Measurements from ENCODE around the gene CCDC92. TPM values are rescaled to one million over a fixed set of nuclear protein-coding genes. Genes with fewer than 3 reads are reported as not detected.

Gene CCDC92
- total RNA-seq, 4 donors from 2014 or later, result 6.5 to 17.1 (median 10.6) TPM

DNA sequence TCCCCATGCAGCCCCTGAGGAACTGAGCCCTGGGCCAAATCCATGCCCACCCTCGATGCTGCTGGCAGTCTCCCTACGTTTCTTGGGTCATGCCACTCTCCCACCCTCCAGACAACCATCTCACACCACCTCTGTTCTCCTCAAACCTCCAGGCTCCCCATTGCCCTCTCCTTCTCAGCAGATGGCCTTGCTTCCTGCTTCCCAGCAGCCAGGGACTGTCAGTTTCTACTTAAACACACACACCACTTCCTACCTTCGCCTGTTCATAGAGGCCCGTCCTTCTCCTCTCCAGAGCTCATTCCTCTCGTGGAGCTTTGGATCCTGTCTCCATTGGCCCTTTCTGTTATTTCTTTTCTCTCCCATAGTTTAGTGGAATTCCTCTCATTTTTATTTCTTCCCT, 27.5 kb upstream of the CCDC92 start:
- TF ChIP-seq, protein P1, sequence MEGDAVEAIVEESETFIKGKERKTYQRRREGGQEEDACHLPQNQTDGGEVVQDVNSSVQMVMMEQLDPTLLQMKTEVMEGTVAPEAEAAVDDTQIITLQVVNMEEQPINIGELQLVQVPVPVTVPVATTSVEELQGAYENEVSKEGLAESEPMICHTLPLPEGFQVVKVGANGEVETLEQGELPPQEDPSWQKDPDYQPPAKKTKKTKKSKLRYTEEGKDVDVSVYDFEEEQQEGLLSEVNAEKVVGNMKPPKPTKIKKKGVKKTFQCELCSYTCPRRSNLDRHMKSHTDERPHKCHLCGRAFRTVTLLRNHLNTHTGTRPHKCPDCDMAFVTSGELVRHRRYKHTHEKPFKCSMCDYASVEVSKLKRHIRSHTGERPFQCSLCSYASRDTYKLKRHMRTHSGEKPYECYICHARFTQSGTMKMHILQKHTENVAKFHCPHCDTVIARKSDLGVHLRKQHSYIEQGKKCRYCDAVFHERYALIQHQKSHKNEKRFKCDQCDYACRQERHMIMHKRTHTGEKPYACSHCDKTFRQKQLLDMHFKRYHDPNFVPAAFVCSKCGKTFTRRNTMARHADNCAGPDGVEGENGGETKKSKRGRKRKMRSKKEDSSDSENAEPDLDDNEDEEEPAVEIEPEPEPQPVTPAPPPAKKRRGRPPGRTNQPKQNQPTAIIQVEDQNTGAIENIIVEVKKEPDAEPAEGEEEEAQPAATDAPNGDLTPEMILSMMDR (IDR thresholded peaks at IDR 0.05), result no peak
- TF ChIP-seq POLR2AphosphoS5 (IDR thresholded peaks at IDR 0.05), result no peak
- TF ChIP-seq POLR2A (IDR thresholded peaks at IDR 0.05), result no peak
- 91% methylated on average over 5 of the region's 5 CpGs for WGBS
- no peak overlapping the region for H3K4me3 ChIP-seq
- no peak overlapping the region for H3K27ac ChIP-seq
- H3K27me3 ChIP-seq, result no peaks in the 10 kb centered on the region
- H3K36me3 ChIP-seq, result peaks cover 15% of the 10 kb centered on the region
- DNase-seq (ENCODE audit: low spot score in 2 of 2), result no peak
- H3K9me3 ChIP-seq, result no peaks in the 10 kb centered on the region
- H3K4me1 ChIP-seq, result peaks cover 14% of the 10 kb centered on the region

DNA sequence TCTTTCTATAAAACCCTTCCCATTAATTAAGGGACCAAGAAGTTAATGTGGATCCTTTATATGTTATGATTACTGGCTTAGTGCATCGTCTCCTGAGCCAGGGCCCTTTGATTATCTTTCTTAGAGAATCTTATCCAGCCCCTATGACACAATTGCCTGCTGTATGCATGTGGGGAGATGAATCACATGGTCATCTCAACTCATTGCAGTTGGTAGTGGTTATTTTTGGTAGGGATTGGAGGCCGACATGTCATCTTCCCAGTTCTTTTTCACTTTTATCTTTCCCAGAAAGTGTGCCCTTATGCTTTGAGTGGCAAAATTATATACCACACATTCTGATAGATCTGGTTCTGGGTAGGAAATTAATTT, 26.3 kb upstream of the CCDC92 start:
- H3K4me3 ChIP-seq, result no peak overlapping the region

DNA sequence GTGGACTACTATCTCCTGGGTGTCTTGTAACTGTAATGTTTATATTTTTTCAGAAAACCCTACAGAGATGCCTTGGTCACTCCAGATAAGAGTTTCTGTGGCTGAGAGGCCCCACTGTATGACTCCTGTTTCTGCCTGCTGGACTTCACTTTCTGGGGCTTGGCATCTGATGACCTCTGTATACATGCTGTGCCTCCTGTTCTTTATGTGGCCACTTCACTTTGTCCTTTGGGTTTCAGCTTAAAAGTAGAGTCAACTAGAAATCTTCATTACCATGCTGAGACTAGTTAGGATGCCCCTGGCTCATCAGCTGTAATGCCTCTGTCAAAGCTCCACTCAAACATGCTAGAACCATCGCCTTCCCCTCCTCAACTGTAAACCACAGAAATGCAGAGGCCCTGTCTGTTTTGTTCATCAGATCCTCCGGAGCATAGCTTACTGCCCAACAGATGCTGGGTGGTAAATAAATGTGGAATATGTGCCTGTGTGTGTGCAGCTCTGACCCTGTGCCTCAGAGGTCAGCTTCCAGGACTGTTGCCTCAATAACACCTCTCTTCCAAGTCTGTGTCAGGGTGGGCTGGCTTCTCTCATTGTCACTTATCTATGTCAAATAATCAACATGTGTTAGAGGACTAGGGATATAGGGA, 25.8 kb upstream of the CCDC92 start:
- no peak overlapping the region for H3K4me3 ChIP-seq
- H3K9me3 ChIP-seq, result no peaks in the 10 kb centered on the region
- H3K27ac ChIP-seq, result no peak overlapping the region
- no peaks in the 10 kb centered on the region for H3K27me3 ChIP-seq
- TF ChIP-seq, protein P1 (IDR thresholded peaks at IDR 0.05), result no peak
- TF ChIP-seq POLR2A (IDR thresholded peaks at IDR 0.05), result no peak
- TF ChIP-seq POLR2AphosphoS5 (IDR thresholded peaks at IDR 0.05), result no peak
- TF ChIP-seq EP300 (IDR thresholded peaks at IDR 0.05), result no peak
- DNase-seq (ENCODE audit: low spot score in 2 of 2), result no peak
- peaks cover 17% of the 10 kb centered on the region for H3K4me1 ChIP-seq
- peaks cover 6% of the 10 kb centered on the region for H3K36me3 ChIP-seq
- WGBS, result 88% methylated on average over 2 of the region's 2 CpGs

More for the DNA sequence above, 26.3 kb upstream of the CCDC92 start:
- Histone ChIP-seq H3K4me1 (peaks cover 17% of the 10 kb centered on the region), H3K27me3 (no peaks in the 10 kb centered on the region), H3K27ac (no peak overlapping the region), H3K36me3 (peaks cover 7% of the 10 kb centered on the region), H3K9me3 (no peaks in the 10 kb centered on the region)
- 91% methylated on average over 2 of the region's 2 CpGs for WGBS
- DNase-seq (ENCODE audit: low spot score in 2 of 2), result no peak
- TF ChIP-seq POLR2AphosphoS5 (IDR thresholded peaks at IDR 0.05), result no peak
- TF ChIP-seq POLR2A (IDR thresholded peaks at IDR 0.05), result no peak
- TF ChIP-seq EP300 (IDR thresholded peaks at IDR 0.05), result no peak
- TF ChIP-seq, protein P1 (IDR thresholded peaks at IDR 0.05), result no peak

DNA sequence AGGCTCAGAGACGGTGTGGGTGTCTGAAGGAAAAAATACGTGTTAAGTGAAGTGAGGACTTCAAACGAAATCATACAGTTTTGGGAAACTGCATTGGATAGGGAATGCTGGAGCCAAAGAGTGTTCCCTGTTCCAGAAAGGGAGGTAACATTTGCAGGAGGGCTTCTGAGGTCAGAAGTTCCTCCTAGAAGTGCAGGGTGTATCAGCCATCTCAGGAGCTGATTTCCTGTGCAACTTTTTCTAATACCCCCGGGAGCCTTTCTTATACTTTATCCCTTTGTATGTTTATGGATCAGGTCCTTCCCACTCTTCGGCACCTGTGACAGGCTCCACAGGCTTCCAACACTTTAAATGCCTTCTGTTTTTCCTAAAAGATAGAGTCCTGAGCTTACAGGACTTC, 25.3 kb upstream of the CCDC92 start:
- Histone ChIP-seq H3K4me3 (no peak overlapping the region), H3K4me1 (peaks cover 15% of the 10 kb centered on the region), H3K36me3 (peaks cover 6% of the 10 kb centered on the region), H3K27me3 (no peaks in the 10 kb centered on the region), H3K27ac (no peak overlapping the region), H3K9me3 (no peaks in the 10 kb centered on the region)
- no peak for DNase-seq (ENCODE audit: low spot score in 2 of 2)
- TF ChIP-seq EP300 (IDR thresholded peaks at IDR 0.05) (no peak), POLR2AphosphoS5 (IDR thresholded peaks at IDR 0.05) (no peak)
- WGBS, result 79% methylated on average over 5 of the region's 5 CpGs

DNA sequence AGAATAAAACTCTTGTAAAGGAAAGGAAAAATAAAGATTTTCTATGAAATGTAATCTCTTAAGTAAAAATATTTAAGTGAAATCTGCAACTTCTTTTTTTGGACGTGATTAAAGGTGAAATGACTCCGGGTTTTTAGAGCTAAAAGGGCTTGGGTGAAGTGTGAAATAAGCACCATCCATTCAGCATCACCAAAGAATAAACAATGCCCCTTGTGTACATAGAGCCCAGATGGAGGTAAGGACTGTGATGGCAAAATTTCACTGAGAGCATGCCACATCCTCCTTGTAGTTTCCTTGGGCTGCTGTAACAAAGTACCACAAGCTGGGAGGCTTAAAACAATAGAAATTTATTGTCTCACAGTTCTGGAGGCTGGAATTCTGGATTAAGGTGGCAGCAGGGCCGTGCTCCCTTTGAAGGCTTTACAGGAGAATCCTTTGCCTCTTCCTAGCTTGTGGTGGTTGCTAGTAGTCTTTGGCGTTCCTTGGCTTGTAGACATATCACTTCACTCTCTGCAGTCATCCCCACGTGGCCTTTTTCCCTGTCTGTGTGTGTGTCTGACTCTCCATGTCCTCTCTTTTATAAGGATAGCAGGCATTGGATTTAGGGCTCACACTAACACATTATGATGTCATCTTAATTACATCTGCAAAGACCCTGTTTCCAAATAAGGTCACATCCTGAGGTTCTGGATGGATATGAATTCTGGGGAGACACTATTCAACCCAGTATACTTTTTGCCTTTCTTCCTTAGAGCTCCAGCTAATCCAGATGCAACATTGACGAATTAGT, 24.6 kb upstream of the CCDC92 start:
- DNase-seq (ENCODE audit: low spot score in 2 of 2), result no peak
- no peak overlapping the region for H3K4me3 ChIP-seq
- WGBS, result 82% methylated on average over 6 of the region's 6 CpGs
- no peaks in the 10 kb centered on the region for H3K9me3 ChIP-seq
- H3K4me1 ChIP-seq, result peaks cover 14% of the 10 kb centered on the region
- TF ChIP-seq EP300 (IDR thresholded peaks at IDR 0.05), result no peak
- TF ChIP-seq, protein P1 (IDR thresholded peaks at IDR 0.05), result no peak
- no peak for TF ChIP-seq POLR2A (IDR thresholded peaks at IDR 0.05)
- TF ChIP-seq POLR2AphosphoS5 (IDR thresholded peaks at IDR 0.05), result no peak
- H3K36me3 ChIP-seq, result peaks cover 6% of the 10 kb centered on the region
- no peak overlapping the region for H3K27ac ChIP-seq
- no peaks in the 10 kb centered on the region for H3K27me3 ChIP-seq

Data from suprapubic skin (tissue), 4 donors.